Measurements from ENCODE around the gene RNF183.

The RNF183 gene

DNA sequence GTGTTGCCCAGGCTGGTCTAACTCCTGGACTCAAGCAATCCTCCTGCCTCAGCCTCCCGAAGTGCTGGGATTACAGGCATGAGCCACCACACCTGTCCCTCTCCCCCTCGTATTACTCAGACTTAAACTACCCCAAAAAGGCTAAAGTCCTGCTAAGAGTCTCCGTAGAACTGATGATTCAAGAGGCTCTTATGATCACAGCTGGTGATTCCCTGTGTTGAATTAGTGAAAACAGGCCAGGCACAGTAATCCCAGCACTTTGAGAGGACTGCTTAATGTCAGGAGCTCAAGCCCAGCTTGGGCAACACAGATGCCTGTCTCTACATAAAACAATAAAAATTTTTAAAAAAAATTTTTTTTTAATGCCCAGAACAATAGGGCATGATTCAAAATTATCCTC is 37.0 kb downstream of the RNF183 start:
- no peaks in the 10 kb centered on the region for H3K79me2 ChIP-seq (ENCODE audit: low read length)
- no peaks in the 10 kb centered on the region for H3F3A ChIP-seq (ENCODE audit: insufficient read depth, low read length)
- H2AFZ ChIP-seq (ENCODE audit: low read length) = no peak overlapping the region
- no peaks in the 10 kb centered on the region for H3K9me3 ChIP-seq (replicated peaks; ENCODE audit: insufficient read depth, low read length)
- H3K4me1 ChIP-seq (ENCODE audit: low read length) = no peaks in the 10 kb centered on the region
- H3K4me3 ChIP-seq (ENCODE audit: low read length) = no peak overlapping the region
- H3K9me2 ChIP-seq (replicated peaks; ENCODE audit: insufficient read depth, low read length) = no peaks in the 10 kb centered on the region
- no peak overlapping the region for H3K27ac ChIP-seq (ENCODE audit: low read length)
- no peak overlapping the region for H3K9ac ChIP-seq (ENCODE audit: low read length)
- TF ChIP-seq, protein P1, sequence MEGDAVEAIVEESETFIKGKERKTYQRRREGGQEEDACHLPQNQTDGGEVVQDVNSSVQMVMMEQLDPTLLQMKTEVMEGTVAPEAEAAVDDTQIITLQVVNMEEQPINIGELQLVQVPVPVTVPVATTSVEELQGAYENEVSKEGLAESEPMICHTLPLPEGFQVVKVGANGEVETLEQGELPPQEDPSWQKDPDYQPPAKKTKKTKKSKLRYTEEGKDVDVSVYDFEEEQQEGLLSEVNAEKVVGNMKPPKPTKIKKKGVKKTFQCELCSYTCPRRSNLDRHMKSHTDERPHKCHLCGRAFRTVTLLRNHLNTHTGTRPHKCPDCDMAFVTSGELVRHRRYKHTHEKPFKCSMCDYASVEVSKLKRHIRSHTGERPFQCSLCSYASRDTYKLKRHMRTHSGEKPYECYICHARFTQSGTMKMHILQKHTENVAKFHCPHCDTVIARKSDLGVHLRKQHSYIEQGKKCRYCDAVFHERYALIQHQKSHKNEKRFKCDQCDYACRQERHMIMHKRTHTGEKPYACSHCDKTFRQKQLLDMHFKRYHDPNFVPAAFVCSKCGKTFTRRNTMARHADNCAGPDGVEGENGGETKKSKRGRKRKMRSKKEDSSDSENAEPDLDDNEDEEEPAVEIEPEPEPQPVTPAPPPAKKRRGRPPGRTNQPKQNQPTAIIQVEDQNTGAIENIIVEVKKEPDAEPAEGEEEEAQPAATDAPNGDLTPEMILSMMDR (IDR thresholded peaks at IDR 0.05; ENCODE audit: low read length) = no peak
- TF ChIP-seq EZH2phosphoT487 (IDR thresholded peaks at IDR 0.05; ENCODE audit: low read length) (no peak), EZH2 (optimal IDR thresholded peaks at IDR 0.05; ENCODE audit: low read depth, low read length) (no peak)
- no peak overlapping the region for H3K4me2 ChIP-seq (ENCODE audit: low read depth, low read length)
- DNase-seq = no peak
- no peaks in the 10 kb centered on the region for H3K27me3 ChIP-seq (replicated peaks; ENCODE audit: insufficient read depth, low read length)
- 0 out of 2 replicates have a peak, but pooled peaks cover under 1% of the 10 kb centered on the region for H3K36me3 ChIP-seq (replicated peaks; ENCODE audit: insufficient read depth, low read length)
- H4K20me1 ChIP-seq (ENCODE audit: insufficient read depth, low read length) = no peaks in the 10 kb centered on the region

DNA sequence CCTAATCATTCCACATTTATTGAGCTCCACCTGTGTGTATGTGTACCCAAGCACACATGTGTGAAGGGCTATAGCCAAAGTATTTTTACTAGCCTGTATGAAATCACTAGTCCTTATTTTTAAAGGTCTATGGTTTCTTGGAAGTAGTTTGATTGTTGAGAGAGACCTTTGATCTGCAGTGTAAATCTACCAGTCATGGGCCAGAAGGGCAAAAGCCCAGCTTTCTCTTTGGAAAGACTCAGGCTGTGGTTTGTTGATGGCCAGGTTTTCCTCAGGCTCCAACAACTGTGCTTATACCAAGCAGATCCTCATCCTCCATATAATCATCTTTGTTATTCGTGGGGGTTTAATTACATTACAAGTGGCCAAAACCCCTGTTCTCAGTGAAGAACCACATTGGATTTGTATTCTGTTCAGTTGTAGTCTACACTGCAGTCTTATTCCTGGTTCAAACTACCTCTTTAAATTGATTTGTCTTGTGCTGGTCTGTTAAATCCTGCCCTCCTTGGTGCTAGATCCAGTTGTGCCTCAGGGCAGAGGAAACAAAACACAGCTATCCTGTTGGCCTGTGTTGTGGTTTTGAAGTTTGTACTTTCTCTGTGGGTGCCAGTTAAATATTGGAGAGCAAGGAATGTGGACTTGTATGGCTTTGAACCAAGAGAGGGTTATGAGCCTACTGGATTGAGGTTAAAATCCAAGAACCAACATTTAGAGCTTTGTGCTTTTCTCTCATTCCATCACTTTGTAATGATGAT is 41.1 kb downstream of the RNF183 start:
- no peak overlapping the region for H3K9ac ChIP-seq (ENCODE audit: low read length)
- H3K4me2 ChIP-seq (ENCODE audit: low read depth, low read length) = no peak overlapping the region
- no peaks in the 10 kb centered on the region for H3K27me3 ChIP-seq (replicated peaks; ENCODE audit: insufficient read depth, low read length)
- TF ChIP-seq EZH2phosphoT487 (IDR thresholded peaks at IDR 0.05; ENCODE audit: low read length) (no peak), EZH2 (optimal IDR thresholded peaks at IDR 0.05; ENCODE audit: low read depth, low read length) (no peak)
- TF ChIP-seq, protein P1 (IDR thresholded peaks at IDR 0.05; ENCODE audit: low read length) = no peak
- H3K36me3 ChIP-seq (replicated peaks; ENCODE audit: insufficient read depth, low read length) = no peaks in the 10 kb centered on the region
- no peak overlapping the region for H2AFZ ChIP-seq (ENCODE audit: low read length)
- H3K4me3 ChIP-seq (ENCODE audit: low read length) = no peak overlapping the region
- no peaks in the 10 kb centered on the region for H3K9me3 ChIP-seq (replicated peaks; ENCODE audit: insufficient read depth, low read length)
- no peak for DNase-seq
- H3F3A ChIP-seq (ENCODE audit: insufficient read depth, low read length) = no peaks in the 10 kb centered on the region
- H3K9me2 ChIP-seq (replicated peaks; ENCODE audit: insufficient read depth, low read length) = no peaks in the 10 kb centered on the region
- no peaks in the 10 kb centered on the region for H3K4me1 ChIP-seq (ENCODE audit: low read length)
- H4K20me1 ChIP-seq (ENCODE audit: insufficient read depth, low read length) = no peaks in the 10 kb centered on the region
- H3K27ac ChIP-seq (ENCODE audit: low read length) = no peak overlapping the region
- H3K79me2 ChIP-seq (ENCODE audit: low read length) = no peaks in the 10 kb centered on the region

DNA sequence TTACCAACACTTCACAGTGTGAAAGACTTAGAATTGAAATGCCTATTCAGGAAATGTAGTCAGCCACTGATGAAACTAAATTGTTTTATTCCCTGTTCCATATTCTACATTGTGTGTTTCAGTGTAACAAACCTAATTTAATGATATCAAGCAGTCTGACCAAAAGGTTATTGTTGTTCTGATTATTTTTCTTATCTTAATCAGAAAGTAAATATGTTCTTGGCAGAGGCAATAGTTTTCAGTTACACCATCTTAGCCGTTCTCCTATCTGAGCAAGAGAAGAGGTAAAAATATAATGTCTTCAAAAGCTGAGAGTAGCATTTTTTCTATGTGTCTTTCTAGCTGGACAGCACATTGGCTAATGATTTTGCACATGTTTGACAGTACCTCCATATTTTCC is 44.9 kb downstream of the RNF183 start:
- Histone ChIP-seq H3F3A (ENCODE audit: insufficient read depth, low read length) (no peaks in the 10 kb centered on the region), H3K9ac (ENCODE audit: low read length) (no peak overlapping the region), H2AFZ (ENCODE audit: low read length) (no peak overlapping the region), H3K4me3 (ENCODE audit: low read length) (no peak overlapping the region), H3K9me3 (replicated peaks; ENCODE audit: insufficient read depth, low read length) (no peaks in the 10 kb centered on the region), H3K9me2 (replicated peaks; ENCODE audit: insufficient read depth, low read length) (no peaks in the 10 kb centered on the region), H3K79me2 (ENCODE audit: low read length) (no peaks in the 10 kb centered on the region), H3K4me1 (ENCODE audit: low read length) (no peaks in the 10 kb centered on the region), H3K4me2 (ENCODE audit: low read depth, low read length) (no peak overlapping the region), H3K27me3 (replicated peaks; ENCODE audit: insufficient read depth, low read length) (no peaks in the 10 kb centered on the region), H3K36me3 (replicated peaks; ENCODE audit: insufficient read depth, low read length) (no peaks in the 10 kb centered on the region), H4K20me1 (ENCODE audit: insufficient read depth, low read length) (no peaks in the 10 kb centered on the region), H3K27ac (ENCODE audit: low read length) (no peak overlapping the region)
- TF ChIP-seq, protein P1 (IDR thresholded peaks at IDR 0.05; ENCODE audit: low read length) = no peak
- TF ChIP-seq EZH2phosphoT487 (IDR thresholded peaks at IDR 0.05; ENCODE audit: low read length) (no peak), EZH2 (optimal IDR thresholded peaks at IDR 0.05; ENCODE audit: low read depth, low read length) (no peak)
- DNase-seq = no peak
